HEK293 (cell line): ENCODE results near the gene IQSEC1.

Source experiments
- CTCF ChIA-PET: fragments of 350-600 bp; formaldehyde crosslinking; extraction: SDS; loops from one replicate; lab custom pipeline; 2021; ENCODE audit warnings: antibody characterized with exemption; lab: Yijun Ruan, JAX
- POLR2A ChIA-PET: fragments of 300-600 bp; formaldehyde crosslinking; extraction: SDS; loops from one replicate; lab custom pipeline; 2020; ENCODE audit warnings: antibody characterized with exemption, inconsistent platforms; lab: Yijun Ruan, JAX
- H3K27ac ChIP-seq: fragments of 200-500 bp; sonication (Bioruptor generic); 2 replicates; pipeline ENCODE4 v1.5.1; 2014; ENCODE audit warnings: low read depth, low read length, control low read depth, inconsistent platforms; ENCODE audit errors: extremely low read depth
- H3K36me3 ChIP-seq, 2 experiments: fragments of 200-500 bp in 1 of 2; sonication (Bioruptor generic) in 1 of 2; 1 replicate in 1 of 2; 2 replicates in 1 of 2; pipeline ENCODE4 v1.5.1; 2014 to 2017; ENCODE audit warnings: inconsistent platforms in 2 of 2, low read length in 2 of 2; ENCODE audit not compliant: control insufficient read depth in 2 of 2, insufficient read depth in 1 of 2
- H3K4me1 ChIP-seq: fragments of 200-500 bp; sonication (Bioruptor generic); 2 replicates; pipeline ENCODE4 v1.5.1; 2014; ENCODE audit warnings: mild to moderate bottlenecking, low read length, inconsistent platforms; ENCODE audit not compliant: control insufficient read depth, insufficient read depth
- H3K4me3 ChIP-seq: 2 replicates; pipeline ENCODE4 v1.5.1; 2011; ENCODE audit warnings: low read depth, mild to moderate bottlenecking, control low read depth, low read length, moderate library complexity
- H3K9me3 ChIP-seq: fragments of 200-500 bp; sonication (Bioruptor generic); 2 replicates; pipeline ENCODE4 v1.5.1; 2014; ENCODE audit warnings: low read depth, low read length, inconsistent platforms; ENCODE audit not compliant: control insufficient read depth, insufficient read depth
- FEZF1 ChIP-seq: fragments of 450-650 bp; formaldehyde crosslinking; IDR thresholded peaks from 2 replicates; pipeline ENCODE4 v1.5.1; 2016; ENCODE audit warnings: missing biosample characterization, missing genetic modification characterization
- KLF8 ChIP-seq: fragments of 450-650 bp; formaldehyde crosslinking; IDR thresholded peaks from 2 replicates; pipeline ENCODE4 v1.5.1; 2016; ENCODE audit warnings: missing biosample characterization, missing genetic modification characterization
- ZBTB17 ChIP-seq: fragments of 450-650 bp; formaldehyde crosslinking; IDR thresholded peaks from 2 replicates; pipeline ENCODE4 v1.5.1; 2016; ENCODE audit warnings: missing biosample characterization, missing genetic modification characterization
- ZFHX2 ChIP-seq: fragments of 450-650 bp; formaldehyde crosslinking; conservative IDR thresholded peaks from 2 replicates; pipeline ENCODE4 v1.5.1; 2016; ENCODE audit warnings: missing biosample characterization, missing genetic modification characterization
- ZNF132 ChIP-seq: fragments of 450-650 bp; formaldehyde crosslinking; IDR thresholded peaks from 2 replicates; pipeline ENCODE4 v1.5.1; 2017; ENCODE audit warnings: missing biosample characterization, missing genetic modification characterization, borderline replicate concordance
- ZNF157 ChIP-seq: fragments of 450-650 bp; formaldehyde crosslinking; IDR thresholded peaks from 2 replicates; pipeline ENCODE4 v1.5.1; 2016; ENCODE audit warnings: missing biosample characterization, missing genetic modification characterization
- ZNF529 ChIP-seq: fragments of 450-650 bp; formaldehyde crosslinking; IDR thresholded peaks from 2 replicates; pipeline ENCODE4 v1.5.1; 2017; ENCODE audit warnings: missing genetic modification characterization, missing biosample characterization; ENCODE audit not compliant: insufficient replicate concordance
- ZNF555 ChIP-seq: fragments of 450-650 bp; formaldehyde crosslinking; conservative IDR thresholded peaks from 2 replicates; pipeline ENCODE4 v1.5.1; 2017; ENCODE audit warnings: missing biosample characterization, mild to moderate bottlenecking, missing genetic modification characterization, inconsistent platforms
- ZNF626 ChIP-seq: fragments of 450-650 bp; sonication (Bioruptor Pico); formaldehyde crosslinking; IDR thresholded peaks from 2 replicates; pipeline ENCODE4 v1.5.1; 2018; ENCODE audit warnings: missing biosample characterization, missing genetic modification characterization, inconsistent platforms
- ZNF629 ChIP-seq: fragments of 450-650 bp; formaldehyde crosslinking; IDR thresholded peaks from 2 replicates; pipeline ENCODE4 v1.5.1; 2017; ENCODE audit warnings: missing biosample characterization, missing genetic modification characterization
- ZNF658 ChIP-seq: fragments of 450-650 bp; formaldehyde crosslinking; IDR thresholded peaks from 2 replicates; pipeline ENCODE4; 2016; ENCODE audit warnings: missing biosample characterization, missing genetic modification characterization
- ZNF776 ChIP-seq: fragments of 450-650 bp; formaldehyde crosslinking; IDR thresholded peaks from 2 replicates; pipeline ENCODE4 v1.5.0; 2017; ENCODE audit warnings: missing biosample characterization, missing genetic modification characterization, borderline replicate concordance
- ZNF830 ChIP-seq: fragments of 450-650 bp; IDR thresholded peaks from 2 replicates; pipeline ENCODE4 v1.5.0; 2018; ENCODE audit warnings: missing biosample characterization, missing genetic modification characterization, low read depth, mild to moderate bottlenecking, moderate library complexity
- TF ChIP-seq, protein P1 (sequence below): fragments of 450-650 bp; formaldehyde crosslinking; IDR thresholded peaks from 2 replicates; pipeline ENCODE4 v1.5.1; 2016; ENCODE audit warnings: missing biosample characterization, missing genetic modification characterization
- TF ChIP-seq, protein P2 (sequence below): fragments of 450-650 bp; formaldehyde crosslinking; IDR thresholded peaks from 2 replicates; pipeline ENCODE4 v1.5.1; 2016; ENCODE audit warnings: missing biosample characterization, missing genetic modification characterization
- TF ChIP-seq, protein P3 (sequence below): fragments of 450-650 bp; formaldehyde crosslinking; IDR thresholded peaks from 2 replicates; pipeline ENCODE4 v1.5.1; 2016; ENCODE audit warnings: missing biosample characterization, missing genetic modification characterization
- TF ChIP-seq, protein P4 (sequence below): fragments of 450-650 bp; formaldehyde crosslinking; IDR thresholded peaks from 2 replicates; pipeline ENCODE4 v1.5.1; 2016; ENCODE audit warnings: missing biosample characterization, missing genetic modification characterization, borderline replicate concordance
- TF ChIP-seq, protein P5 (sequence below): fragments of 450-650 bp; formaldehyde crosslinking; IDR thresholded peaks from 2 replicates; pipeline ENCODE4 v1.5.1; 2017; ENCODE audit warnings: missing biosample characterization, missing genetic modification characterization

IQSEC1 gene

DNA sequence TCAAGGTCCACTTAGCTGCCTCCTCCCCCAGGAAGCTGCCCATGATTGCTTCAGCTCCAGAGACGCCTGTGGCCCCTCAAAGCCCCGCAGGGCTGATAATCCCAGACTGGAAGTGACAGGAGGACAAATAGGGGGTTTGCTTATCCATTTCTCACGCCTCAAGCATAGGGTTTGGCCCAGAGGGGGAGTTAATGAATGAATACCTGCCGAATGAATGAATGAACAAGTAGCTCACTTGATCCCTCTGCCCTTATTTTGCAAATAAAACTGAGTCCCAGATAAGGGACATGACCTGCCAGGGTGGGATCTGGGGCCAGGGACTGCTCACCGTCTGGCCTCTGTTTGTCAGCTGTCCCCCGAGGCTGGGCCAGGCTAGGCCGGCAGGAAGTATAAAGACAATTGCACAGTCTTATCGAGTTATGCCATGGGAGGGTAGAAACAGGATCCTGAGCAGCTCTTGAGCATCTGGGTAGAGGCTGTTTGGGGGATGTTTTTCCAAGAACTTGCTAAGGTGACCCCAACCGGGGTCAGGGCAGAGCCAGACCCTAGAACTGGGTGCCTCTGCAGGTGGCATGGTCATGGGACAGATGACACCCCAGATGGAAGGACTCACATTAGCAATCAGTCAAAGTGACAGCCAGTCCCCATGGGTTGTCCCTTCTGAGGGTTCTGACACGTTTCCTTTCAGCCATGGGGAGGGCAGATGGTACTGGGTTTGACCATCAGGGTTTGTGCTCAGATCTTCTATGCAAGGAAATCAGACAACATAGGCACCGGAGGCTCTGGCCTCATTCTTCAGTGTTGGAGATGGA, 45.0 kb downstream of the IQSEC1 start (continued):
- TF ChIP-seq ZNF157 (no peak), ZNF658 (tag by site-specific recombination) (no peak)
- TF ChIP-seq, protein P1, sequence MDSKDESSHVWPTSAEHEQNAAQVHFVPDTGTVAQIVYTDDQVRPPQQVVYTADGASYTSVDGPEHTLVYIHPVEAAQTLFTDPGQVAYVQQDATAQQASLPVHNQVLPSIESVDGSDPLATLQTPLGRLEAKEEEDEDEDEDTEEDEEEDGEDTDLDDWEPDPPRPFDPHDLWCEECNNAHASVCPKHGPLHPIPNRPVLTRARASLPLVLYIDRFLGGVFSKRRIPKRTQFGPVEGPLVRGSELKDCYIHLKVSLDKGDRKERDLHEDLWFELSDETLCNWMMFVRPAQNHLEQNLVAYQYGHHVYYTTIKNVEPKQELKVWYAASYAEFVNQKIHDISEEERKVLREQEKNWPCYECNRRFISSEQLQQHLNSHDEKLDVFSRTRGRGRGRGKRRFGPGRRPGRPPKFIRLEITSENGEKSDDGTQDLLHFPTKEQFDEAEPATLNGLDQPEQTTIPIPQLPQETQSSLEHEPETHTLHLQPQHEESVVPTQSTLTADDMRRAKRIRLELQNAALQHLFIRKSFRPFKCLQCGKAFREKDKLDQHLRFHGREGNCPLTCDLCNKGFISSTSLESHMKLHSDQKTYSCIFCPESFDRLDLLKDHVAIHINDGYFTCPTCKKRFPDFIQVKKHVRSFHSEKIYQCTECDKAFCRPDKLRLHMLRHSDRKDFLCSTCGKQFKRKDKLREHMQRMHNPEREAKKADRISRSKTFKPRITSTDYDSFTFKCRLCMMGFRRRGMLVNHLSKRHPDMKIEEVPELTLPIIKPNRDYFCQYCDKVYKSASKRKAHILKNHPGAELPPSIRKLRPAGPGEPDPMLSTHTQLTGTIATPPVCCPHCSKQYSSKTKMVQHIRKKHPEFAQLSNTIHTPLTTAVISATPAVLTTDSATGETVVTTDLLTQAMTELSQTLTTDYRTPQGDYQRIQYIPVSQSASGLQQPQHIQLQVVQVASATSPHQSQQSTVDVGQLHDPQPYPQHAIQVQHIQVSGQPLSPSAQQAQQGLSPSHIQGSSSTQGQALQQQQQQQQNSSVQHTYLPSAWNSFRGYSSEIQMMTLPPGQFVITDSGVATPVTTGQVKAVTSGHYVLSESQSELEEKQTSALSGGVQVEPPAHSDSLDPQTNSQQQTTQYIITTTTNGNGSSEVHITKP: no peak

DNA sequence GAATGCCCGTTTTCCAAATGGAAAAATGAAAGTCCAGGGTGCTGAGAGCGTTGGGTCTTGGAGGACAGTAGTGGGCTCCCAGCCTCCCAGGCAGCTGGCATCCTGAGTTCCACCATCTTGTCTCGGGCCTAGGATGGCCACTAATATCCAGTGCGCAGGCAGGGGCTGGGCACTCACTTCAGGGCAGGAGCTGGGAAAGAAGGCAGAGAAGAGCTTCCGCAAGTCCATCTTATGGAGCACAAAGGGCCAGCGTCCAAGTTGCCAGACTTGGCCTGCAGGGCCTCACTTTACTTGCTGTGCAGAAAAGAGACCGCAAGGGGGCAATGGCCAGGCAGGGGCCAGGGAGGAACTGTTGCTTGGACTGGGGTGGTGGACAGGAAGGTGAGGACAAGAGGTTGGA, 46.1 kb downstream of the IQSEC1 start:
- no peak overlapping the region for H3K4me3 ChIP-seq
- no peaks in the 10 kb centered on the region for H3K36me3 ChIP-seq
- H3K27ac ChIP-seq: no peak overlapping the region
- ChIA-PET POLR2A (interaction anchor here (1.4 kb wide), 1 partner anchor 60 kb away, joined by 3 read pairs; no protein-coding TSS in a partner anchor), CTCF (no interaction called here)
- TF ChIP-seq ZNF629 (tag by site-specific recombination) (no peak), ZNF555 (no peak), ZNF830 (tag by site-specific recombination) (no peak), ZFHX2 (tag by site-specific recombination) (no peak)
- TF ChIP-seq, protein P2, sequence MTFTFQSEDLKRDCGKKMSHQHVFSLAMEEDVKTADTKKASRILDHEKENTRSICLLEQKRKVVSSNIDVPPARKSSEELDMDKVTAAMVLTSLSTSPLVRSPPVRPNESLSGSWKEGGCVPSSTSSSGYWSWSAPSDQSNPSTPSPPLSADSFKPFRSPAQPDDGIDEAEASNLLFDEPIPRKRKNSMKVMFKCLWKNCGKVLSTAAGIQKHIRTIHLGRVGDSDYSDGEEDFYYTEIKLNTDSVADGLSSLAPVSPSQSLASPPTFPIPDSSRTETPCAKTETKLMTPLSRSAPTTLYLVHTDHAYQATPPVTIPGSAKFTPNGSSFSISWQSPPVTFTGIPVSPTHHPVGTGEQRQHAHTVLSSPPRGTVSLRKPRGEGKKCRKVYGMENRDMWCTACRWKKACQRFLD (tag by site-specific recombination): no peak
- TF ChIP-seq, protein P3, sequence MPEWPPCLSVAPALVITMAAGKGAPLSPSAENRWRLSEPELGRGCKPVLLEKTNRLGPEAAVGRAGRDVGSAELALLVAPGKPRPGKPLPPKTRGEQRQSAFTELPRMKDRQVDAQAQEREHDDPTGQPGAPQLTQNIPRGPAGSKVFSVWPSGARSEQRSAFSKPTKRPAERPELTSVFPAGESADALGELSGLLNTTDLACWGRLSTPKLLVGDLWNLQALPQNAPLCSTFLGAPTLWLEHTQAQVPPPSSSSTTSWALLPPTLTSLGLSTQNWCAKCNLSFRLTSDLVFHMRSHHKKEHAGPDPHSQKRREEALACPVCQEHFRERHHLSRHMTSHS (tag by site-specific recombination): no peak
- TF ChIP-seq, protein P4, sequence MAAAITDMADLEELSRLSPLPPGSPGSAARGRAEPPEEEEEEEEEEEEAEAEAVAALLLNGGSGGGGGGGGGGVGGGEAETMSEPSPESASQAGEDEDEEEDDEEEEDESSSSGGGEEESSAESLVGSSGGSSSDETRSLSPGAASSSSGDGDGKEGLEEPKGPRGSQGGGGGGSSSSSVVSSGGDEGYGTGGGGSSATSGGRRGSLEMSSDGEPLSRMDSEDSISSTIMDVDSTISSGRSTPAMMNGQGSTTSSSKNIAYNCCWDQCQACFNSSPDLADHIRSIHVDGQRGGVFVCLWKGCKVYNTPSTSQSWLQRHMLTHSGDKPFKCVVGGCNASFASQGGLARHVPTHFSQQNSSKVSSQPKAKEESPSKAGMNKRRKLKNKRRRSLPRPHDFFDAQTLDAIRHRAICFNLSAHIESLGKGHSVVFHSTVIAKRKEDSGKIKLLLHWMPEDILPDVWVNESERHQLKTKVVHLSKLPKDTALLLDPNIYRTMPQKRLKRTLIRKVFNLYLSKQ (tag by site-specific recombination): no peak
- no peaks in the 10 kb centered on the region; the same call in 1 of the 2 replicates for H3K4me1 ChIP-seq
- H3K9me3 ChIP-seq: no peaks in the 10 kb centered on the region

DNA sequence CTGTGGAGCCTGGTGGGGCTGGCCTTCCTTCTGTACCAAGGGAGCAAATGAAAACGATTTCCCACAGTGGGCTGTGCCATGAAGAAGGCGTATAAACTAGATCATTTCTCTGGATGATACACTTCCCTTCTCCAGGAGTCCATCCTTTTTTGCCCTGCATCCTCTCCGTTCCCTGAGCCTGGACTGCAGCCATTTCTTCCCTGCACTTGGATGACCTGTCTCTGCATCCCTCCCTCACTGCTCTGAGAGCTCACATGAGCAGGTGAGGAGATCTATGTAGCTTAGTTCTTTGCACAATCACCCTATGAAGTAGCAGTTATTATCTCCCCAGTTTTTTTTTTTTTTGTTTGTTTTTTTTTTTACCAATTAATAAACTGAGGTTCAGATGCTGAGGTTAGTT, 46.7 kb downstream of the IQSEC1 start:
- ChIA-PET CTCF (no interaction called here), POLR2A (interaction anchor here (1.4 kb wide), 1 partner anchor 59 kb away, joined by 3 read pairs; no protein-coding TSS in a partner anchor)
- H3K4me1 ChIP-seq: no peaks in the 10 kb centered on the region; the same call in 1 of the 2 replicates
- no peak overlapping the region for H3K27ac ChIP-seq
- no peak for TF ChIP-seq ZNF626 (tag by site-specific recombination)
- TF ChIP-seq, protein P5, sequence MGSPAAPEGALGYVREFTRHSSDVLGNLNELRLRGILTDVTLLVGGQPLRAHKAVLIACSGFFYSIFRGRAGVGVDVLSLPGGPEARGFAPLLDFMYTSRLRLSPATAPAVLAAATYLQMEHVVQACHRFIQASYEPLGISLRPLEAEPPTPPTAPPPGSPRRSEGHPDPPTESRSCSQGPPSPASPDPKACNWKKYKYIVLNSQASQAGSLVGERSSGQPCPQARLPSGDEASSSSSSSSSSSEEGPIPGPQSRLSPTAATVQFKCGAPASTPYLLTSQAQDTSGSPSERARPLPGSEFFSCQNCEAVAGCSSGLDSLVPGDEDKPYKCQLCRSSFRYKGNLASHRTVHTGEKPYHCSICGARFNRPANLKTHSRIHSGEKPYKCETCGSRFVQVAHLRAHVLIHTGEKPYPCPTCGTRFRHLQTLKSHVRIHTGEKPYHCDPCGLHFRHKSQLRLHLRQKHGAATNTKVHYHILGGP: no peak
- TF ChIP-seq KLF8 (tag by site-specific recombination): no peak
- no peak for TF ChIP-seq ZNF132
- TF ChIP-seq ZBTB17: no peak
- TF ChIP-seq FEZF1 (tag by site-specific recombination): no peak
- no peak for TF ChIP-seq ZNF776 (tag by site-specific recombination)
- TF ChIP-seq ZNF529 (tag by site-specific recombination): no peak
- H3K4me3 ChIP-seq: no peak overlapping the region
- H3K9me3 ChIP-seq: no peaks in the 10 kb centered on the region
- H3K36me3 ChIP-seq: no peaks in the 10 kb centered on the region
